Right lobe of liver (tissue), 6 donors: ENCODE data around the gene SLC6A3. TPM values are rescaled to one million over a fixed set of nuclear protein-coding genes. Genes with fewer than 3 reads are reported as not detected.

Experiments used
- ATAC-seq, 4 donors: fragments of 200-7000 bp; cut with Tn5 transposase; one replicate each; pipeline ENCODE4 v1.9.1; 2020; ENCODE audit warnings: mild to moderate bottlenecking in 4 of 4, moderate library complexity in 4 of 4
- DNase-seq, 3 donors: peaks; one replicate each; pipeline ENCODE4 v3.0.0-alpha.2; 2020
- H3K27ac ChIP-seq, 3 donors: fragments of 200-600 bp; one replicate each; pipeline ENCODE4 v1.8.0; 2022
- H3K27me3 ChIP-seq, 2 donors: fragments of 200-600 bp; one replicate each; pipeline ENCODE4 v1.8.0; 2022
- H3K36me3 ChIP-seq, 4 donors: fragments of 200-600 bp; sonication (generic) in 1 of 4; one replicate each; pipeline versions ENCODE4 v1.5.1 to v1.8.0; 2017 to 2022; ENCODE audit warnings: control low read depth in 1 of 4
- H3K4me1 ChIP-seq, 4 donors: fragments of 200-600 bp; sonication (generic) in 1 of 4; one replicate each; pipeline versions ENCODE4 v1.5.1 to v1.8.0; 2017 to 2022; ENCODE audit warnings: control low read depth in 1 of 4
- H3K4me3 ChIP-seq, 3 donors: fragments of 200-600 bp; one replicate each; pipeline ENCODE4 v1.8.0; 2022
- H3K9me3 ChIP-seq, 4 donors: fragments of 200-600 bp; sonication (generic) in 1 of 4; one replicate each; pipeline versions ENCODE4 v1.5.1 to v1.8.0; 2017 to 2022; ENCODE audit warnings: control low read depth in 1 of 4
- CTCF ChIP-seq, 4 donors: fragments of 200-600 bp in 3 of 4; fragments of 450-650 bp in 1 of 4; IDR thresholded peaks; one replicate each; pipeline versions ENCODE4 v1.5.1 to v1.8.0; 2016 to 2022; ENCODE audit warnings: antibody characterized with exemption in 4 of 4, mild to moderate bottlenecking in 2 of 4
- POLR2A ChIP-seq: fragments of 450-650 bp; IDR thresholded peaks from one replicate; pipeline ENCODE4 v1.6.1; 2017; ENCODE audit warnings: antibody characterized with exemption, mild to moderate bottlenecking
- WGBS: methylation state at CpG from one replicate; pipeline ENCODE4 v1.1.6; 2018; ENCODE audit warnings: low coverage, low lambda C conversion rate; ENCODE audit not compliant: insufficient coverage; ENCODE audit errors: missing lambda C conversion rate; 5-methylcytosine and 5-hydroxymethylcytosine counted together
- intact Hi-C, 2 donors: fragments of 100-400 bp; cut with DNase I; formaldehyde crosslinking; loops; one replicate each; pipeline versions ENCODE4 v1.11.2 to v1.14.1; 2022
- total RNA-seq, 6 experiments: library from RNA; depleted of rRNA in 2 of 6; stranded (reverse); fragments of >200 nt in 2 of 6; fragmentation: NEBNext Ultra II Directional in 3 of 6; extraction: Animal tissue kit (Norgen Biotek cat#: 25700) in 3 of 6; gene quantifications; one replicate each; pipeline versions ENCODE4 v1.1.0 to v1.2.4, GENCODE V29; 2016 to 2023
- donor health status: DM: no; HTN: yes; CAD: no.
- donor health status: DM: no; HTN: no; CAD: no.
- donor health status: DM: no; HTN: no; CAD: no.
- donor health status: DM: no; HTN: yes; CAD: no.
- donor health status: DM: no; HTN: yes; CAD: no.

Gene SLC6A3
- total RNA-seq, 6 experiments from 2014 or later: not detected

GRCh38 chr5:1481959-1482331, 36.7 kb upstream of the SLC6A3 start:
- no peaks in the 10 kb centered on the region for H3K9me3 ChIP-seq
- WGBS: 94% methylated on average over 3 of the region's 12 CpGs
- no peaks in the 10 kb centered on the region for H3K4me1 ChIP-seq
- H3K27me3 ChIP-seq: no peaks in the 10 kb centered on the region
- no peak overlapping the region for H3K4me3 ChIP-seq
- intact Hi-C loops: no loop called here
- H3K27ac ChIP-seq: no peak overlapping the region
- DNase-seq (no peak), ATAC-seq (no peak)
- TF ChIP-seq POLR2A (no peak), CTCF (IDR thresholded peaks at IDR 0.05) (no peak)
- H3K36me3 ChIP-seq: peaks cover 0 to 2% (median 0%) of the 10 kb centered on the region in 4 donors

- TF ChIP-seq POLR2A (no peak), CTCF (IDR thresholded peaks at IDR 0.05) (no peak)
- DNase-seq (peak in 2 of 3 donors; percentile 22 to 48), ATAC-seq (no peak)
- Histone ChIP-seq H3K36me3 (no peaks in the 10 kb centered on the region), H3K27me3 (no peaks in the 10 kb centered on the region), H3K27ac (no peak overlapping the region), H3K4me3 (no peak overlapping the region), H3K9me3 (no peaks in the 10 kb centered on the region), H3K4me1 (no peaks in the 10 kb centered on the region)
- WGBS: 76% methylated on average over 4 of the region's 26 CpGs
- intact Hi-C loops: no loop called here
Measured at GRCh38 chr5:1481266-1481958, 36.2 kb upstream of the SLC6A3 start.

- peak in 2 of 3 donors; percentile 19 to 54 for DNase-seq
- H3K9me3 ChIP-seq: no peaks in the 10 kb centered on the region
- H3K4me1 ChIP-seq: no peaks in the 10 kb centered on the region
- no peak for TF ChIP-seq CTCF (IDR thresholded peaks at IDR 0.05)
- no peak for TF ChIP-seq POLR2A
- intact Hi-C loops: no loop called here
- peak overlapping the region in 1 of 3 donors; percentile 63 for H3K27ac ChIP-seq
- WGBS: 100% methylated on average over 4 of the region's 12 CpGs
- H3K4me3 ChIP-seq: no peak overlapping the region
- ATAC-seq: no peak
- H3K27me3 ChIP-seq: no peaks in the 10 kb centered on the region
- no peaks in the 10 kb centered on the region for H3K36me3 ChIP-seq
Measured at GRCh38 chr5:1480806-1481205, 35.6 kb upstream of the SLC6A3 start.

- no peaks in the 10 kb centered on the region for H3K27me3 ChIP-seq
- no peaks in the 10 kb centered on the region for H3K9me3 ChIP-seq
- H3K27ac ChIP-seq: peak overlapping the region in 2 of 3 donors; percentile 57 to 63
- TF ChIP-seq POLR2A (peak; percentile 14), CTCF (IDR thresholded peaks at IDR 0.05) (no peak)
- intact Hi-C loops: no loop called here
- no peaks in the 10 kb centered on the region for H3K36me3 ChIP-seq
- no peaks in the 10 kb centered on the region for H3K4me1 ChIP-seq
- DNase-seq (peak; percentile 65 to 82 (median 74)), ATAC-seq (peak; percentile 49 to 63 (median 54))
- no peak overlapping the region for H3K4me3 ChIP-seq
- 20% methylated on average over 1 of the region's 14 CpGs for WGBS
Measured at GRCh38 chr5:1480217-1480616, 35.0 kb upstream of the SLC6A3 start.
